Stimulated activated CD4-positive, alpha-beta T cell treated with anti-CD3 and anti-CD28 coated beads, Interleukin-2, amount 100 ng/mL, for 48 hours (primary cell): ENCODE results near the gene CACNA1A.
"Not testable (repeated sequence)": the region's sequence is repeated elsewhere in the genome, so short reads cannot be mapped to it uniquely, and the experiment has no call there.

Source experiments
- DNase-seq, 2 donors: peaks; one replicate each; pipeline ENCODE4 v3.0.0-alpha.2; 2020

The CACNA1A gene

GRCh38 chr19:13215572-13216380 lies 290.5 kb downstream of the CACNA1A start:
- no peak for DNase-seq

GRCh38 chr19:13214036-13214730 lies 292.1 kb downstream of the CACNA1A start:
- no peak for DNase-seq

- peak; percentile 76 to 77 for DNase-seq
These were observed 293.4 kb downstream of the CACNA1A start for GRCh38 chr19:13212759-13213330.

- DNase-seq: no peak
These were observed 294.6 kb downstream of the CACNA1A start for GRCh38 chr19:13211426-13212308.

GRCh38 chr19:13210941-13211340 lies 295.3 kb downstream of the CACNA1A start:
- DNase-seq: no peak

GRCh38 chr19:13210339-13210775 lies 295.9 kb downstream of the CACNA1A start:
- no peak for DNase-seq

GRCh38 chr19:13209484-13210338 lies 296.6 kb downstream of the CACNA1A start:
- no peak for DNase-seq

GRCh38 chr19:13208672-13209483 lies 297.4 kb downstream of the CACNA1A start:
- no peak for DNase-seq

- DNase-seq: peak; percentile 50 to 58
These were observed 298.2 kb downstream of the CACNA1A start for GRCh38 chr19:13207846-13208671.

- DNase-seq: no peak
These were observed 298.9 kb downstream of the CACNA1A start for GRCh38 chr19:13207237-13207845.

GRCh38 chr19:13206587-13206986 lies 299.7 kb downstream of the CACNA1A start:
- DNase-seq: no peak

- DNase-seq: not testable (repeated sequence)
These were observed 304.2 kb downstream of the CACNA1A start for GRCh38 chr19:13202112-13202511.

- no peak for DNase-seq
These were observed 307.6 kb downstream of the CACNA1A start for GRCh38 chr19:13198634-13199033.

GRCh38 chr19:13195678-13196077 lies 310.6 kb downstream of the CACNA1A start:
- peak; percentile 45 to 50 for DNase-seq

- DNase-seq: no peak
These were observed 315.3 kb downstream of the CACNA1A start for GRCh38 chr19:13190781-13191540.

- no peak for DNase-seq
These were observed 316.7 kb downstream of the CACNA1A start for GRCh38 chr19:13189600-13189999.

GRCh38 chr19:13187419-13187818 lies 318.9 kb downstream of the CACNA1A start:
- no peak for DNase-seq

GRCh38 chr19:13186688-13187087 lies 319.6 kb downstream of the CACNA1A start:
- DNase-seq: not testable (repeated sequence)
